MCF 10A (cell line): ENCODE measurements around the gene ZNF749. TPM values are rescaled to one million over a fixed set of nuclear protein-coding genes. Genes with fewer than 3 reads are reported as not detected.

Experiments
- BruUV-seq: library from RNA; stranded (reverse); fragments of 400-500 nt; replicated peaks from 2 replicates; lab custom pipeline; 2021; lab: Mats Ljungman, UMichigan
- CTCF ChIA-PET: fragments of 300-600 bp; sonication (Branson Sonifier 250); formaldehyde crosslinking; extraction: SDS; loops from one replicate; lab custom pipeline; 2021; ENCODE audit warnings: antibody characterized with exemption, inconsistent platforms; lab: Yijun Ruan, JAX
- POLR2A ChIA-PET: fragments of 300-600, 350-650 bp; sonication (Branson Sonifier 250); formaldehyde crosslinking; extraction: SDS; loops from one replicate; lab custom pipeline; 2020; ENCODE audit warnings: antibody characterized with exemption, inconsistent platforms; lab: Yijun Ruan, JAX
- DNase-seq: peaks from one replicate; pipeline ENCODE4 v3.0.0-alpha.2; 2018; ENCODE audit not compliant: unreplicated experiment
- H3K27ac Mint-ChIP-seq: one replicate; pipeline ENCODE4 v1.8.0; 2022; ENCODE audit warnings: mild to moderate bottlenecking, low read depth, mixed read lengths; ENCODE audit not compliant: unreplicated experiment
- H3K27me3 Mint-ChIP-seq: one replicate; pipeline ENCODE4 v1.8.0; 2022; ENCODE audit warnings: mixed read lengths; ENCODE audit not compliant: insufficient read depth, unreplicated experiment
- H3K36me3 Mint-ChIP-seq: one replicate; pipeline ENCODE4 v1.8.0; 2022; ENCODE audit warnings: mild to moderate bottlenecking, moderate library complexity, mixed read lengths; ENCODE audit not compliant: insufficient read depth, unreplicated experiment
- H3K4me1 Mint-ChIP-seq: one replicate; pipeline ENCODE4 v1.8.0; 2022; ENCODE audit warnings: mixed read lengths; ENCODE audit not compliant: insufficient read depth, unreplicated experiment
- H3K4me3 Mint-ChIP-seq: one replicate; pipeline ENCODE4 v1.8.0; 2022; ENCODE audit warnings: mild to moderate bottlenecking, moderate library complexity, mixed read lengths; ENCODE audit not compliant: unreplicated experiment
- H3K9me3 Mint-ChIP-seq: one replicate; pipeline ENCODE4 v1.8.0; 2022; ENCODE audit warnings: mixed read lengths; ENCODE audit not compliant: unreplicated experiment
- CTCF ChIP-seq: fragments of 200-600 bp; IDR thresholded peaks from one replicate; pipeline ENCODE4 v1.8.0; 2022; ENCODE audit warnings: antibody characterized with exemption, mild to moderate bottlenecking; ENCODE audit not compliant: unreplicated experiment
- intact Hi-C: fragments of 100-400 bp; cut with micrococcal nuclease; formaldehyde crosslinking; loops from 2 replicates; pipeline ENCODE4 v1.14.1; 2022
- total RNA-seq: library from RNA; stranded (reverse); gene quantifications from 2 replicates; pipeline ENCODE4 v1.2.3, GENCODE V29; 2022

Gene ZNF749
- total RNA-seq, 1 experiment from 2014 or later, result 21.2 TPM

DNA sequence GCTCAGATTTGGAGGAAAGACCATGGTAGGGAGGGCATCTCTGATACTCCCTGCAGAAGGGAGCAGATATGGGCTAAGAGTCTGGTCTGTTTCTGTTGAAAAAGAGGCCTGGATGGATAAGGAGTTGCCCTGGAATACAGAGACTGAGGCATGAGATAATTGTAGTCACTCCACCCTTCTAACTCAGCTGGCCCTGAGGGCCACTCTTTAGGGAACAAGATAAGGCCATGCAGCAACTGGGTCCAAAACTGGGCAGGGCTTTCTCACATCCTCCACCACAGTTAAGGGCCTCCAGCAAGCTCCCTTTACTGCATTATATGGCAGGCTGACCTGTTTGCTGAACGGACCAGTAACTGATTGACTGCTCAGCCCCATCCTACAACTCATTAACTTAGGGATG is 1.3 kb downstream of the ZNF749 start:
- DNase-seq, result no peak
- TF ChIP-seq CTCF, result no peak
- Mint-ChIP-seq H3K4me1 (peaks cover 33% of the 10 kb centered on the region), H3K27me3 (no peaks in the 10 kb centered on the region), H3K36me3 (peaks cover 33% of the 10 kb centered on the region), H3K27ac (peak overlapping the region; percentile 93), H3K4me3 (peak overlapping the region; percentile 99), H3K9me3 (peaks cover 31% of the 10 kb centered on the region)
- ChIA-PET CTCF (interaction anchor here (0.5 to 1.0 kb wide), 6 partner anchors 30 to 1079 kb away, joined by 3 to 4 read pairs (median 3); partner anchors contain the start of gene ZNF772), POLR2A (interaction anchor here (0.6 to 2.4 kb wide), 13 partner anchors 9 to 1122 kb away, joined by 3 to 20 read pairs (median 4); partner anchors contain the start of genes ZNF17, ZNF419, ZNF497 and ZNF543)
- BruUV-seq, result no TSS peak
- intact Hi-C loops, result no loop called here

- no peak for DNase-seq
- no TSS peak for BruUV-seq
- peaks cover 33% of the 10 kb centered on the region for H3K36me3 Mint-ChIP-seq
- H3K27me3 Mint-ChIP-seq, result no peaks in the 10 kb centered on the region
- POLR2A ChIA-PET, result no interaction called here
- peaks cover 33% of the 10 kb centered on the region for H3K9me3 Mint-ChIP-seq
- H3K4me1 Mint-ChIP-seq, result peaks cover 33% of the 10 kb centered on the region
- no peak for TF ChIP-seq CTCF
- no peak overlapping the region for H3K27ac Mint-ChIP-seq
- no peak overlapping the region for H3K4me3 Mint-ChIP-seq
- CTCF ChIA-PET, result interaction anchor here (1.0 kb wide), 1 partner anchor 27 kb away, joined by 3 read pairs; no protein-coding TSS in a partner anchor
- intact Hi-C loops, result no loop called here
Measured at GRCh38 chr19:57437931-57438330, 2.8 kb downstream of the ZNF749 start.

- ChIA-PET POLR2A (interaction anchor here (0.7 kb wide), 1 partner anchor 9 kb away, joined by 3 read pairs; no protein-coding TSS in a partner anchor), CTCF (interaction anchor here (0.6 kb wide), 1 partner anchor 328 kb away, joined by 3 read pairs; no protein-coding TSS in a partner anchor)
- no peak for DNase-seq
- Mint-ChIP-seq H3K36me3 (peaks cover 42% of the 10 kb centered on the region), H3K4me3 (no peak overlapping the region), H3K9me3 (peaks cover 32% of the 10 kb centered on the region), H3K27ac (peak overlapping the region; percentile 68), H3K4me1 (peaks cover 33% of the 10 kb centered on the region), H3K27me3 (no peaks in the 10 kb centered on the region)
- no peak for TF ChIP-seq CTCF
- intact Hi-C loops, result no loop called here
- no TSS peak for BruUV-seq
Measured at GRCh38 chr19:57438925-57439324, 3.8 kb downstream of the ZNF749 start.

GRCh38 chr19:57441979-57442752 is 7.0 kb downstream of the ZNF749 start:
- Mint-ChIP-seq H3K9me3 (peaks cover 32% of the 10 kb centered on the region), H3K36me3 (peaks cover 41% of the 10 kb centered on the region), H3K4me1 (peaks cover 13% of the 10 kb centered on the region), H3K27ac (no peak overlapping the region), H3K27me3 (no peaks in the 10 kb centered on the region), H3K4me3 (no peak overlapping the region)
- ChIA-PET CTCF (interaction anchor here (0.6 kb wide), 1 partner anchor 182 kb away, joined by 3 read pairs; no protein-coding TSS in a partner anchor), POLR2A (no interaction called here)
- intact Hi-C loops, result no loop called here
- BruUV-seq, result no TSS peak
- no peak for TF ChIP-seq CTCF
- no peak for DNase-seq
